8988T (cell line): ENCODE data around the gene PLA2G4E.

Source experiments
- DNase-seq: peaks from one replicate; pipeline ENCODE4 v3.0.0; 2011

PLA2G4E gene

DNA sequence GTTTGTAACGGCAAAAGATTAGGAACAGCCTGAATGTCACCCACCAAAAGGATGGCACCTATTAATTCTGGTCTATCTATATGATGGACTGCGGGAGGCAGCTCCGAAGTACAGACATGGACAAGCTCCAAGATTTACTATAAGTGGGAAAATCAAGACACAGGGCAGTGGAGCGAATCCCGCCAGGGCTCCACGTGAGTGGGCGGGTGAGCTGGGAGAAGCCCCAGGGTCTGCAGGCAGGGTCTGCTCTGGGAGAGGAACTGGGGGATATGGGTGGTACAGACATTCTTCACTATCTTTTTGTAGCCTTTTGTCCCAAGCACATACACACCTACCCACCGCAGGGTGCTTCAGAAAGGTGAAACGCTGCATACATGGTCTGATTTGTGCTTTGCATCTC is 88.7 kb downstream of the PLA2G4E start:
- DNase-seq = no peak
